Suppressor macrophage (primary cell): ENCODE measurements around the gene KNSTRN.
A peak's percentile ranks its signal among the peaks of the same experiment; 100 is the strongest.

Experiments
- DNase-seq, 4 experiments: peaks; one replicate each; pipeline ENCODE4 v3.0.0-alpha.2; 2020 to 2022

The KNSTRN gene

DNA sequence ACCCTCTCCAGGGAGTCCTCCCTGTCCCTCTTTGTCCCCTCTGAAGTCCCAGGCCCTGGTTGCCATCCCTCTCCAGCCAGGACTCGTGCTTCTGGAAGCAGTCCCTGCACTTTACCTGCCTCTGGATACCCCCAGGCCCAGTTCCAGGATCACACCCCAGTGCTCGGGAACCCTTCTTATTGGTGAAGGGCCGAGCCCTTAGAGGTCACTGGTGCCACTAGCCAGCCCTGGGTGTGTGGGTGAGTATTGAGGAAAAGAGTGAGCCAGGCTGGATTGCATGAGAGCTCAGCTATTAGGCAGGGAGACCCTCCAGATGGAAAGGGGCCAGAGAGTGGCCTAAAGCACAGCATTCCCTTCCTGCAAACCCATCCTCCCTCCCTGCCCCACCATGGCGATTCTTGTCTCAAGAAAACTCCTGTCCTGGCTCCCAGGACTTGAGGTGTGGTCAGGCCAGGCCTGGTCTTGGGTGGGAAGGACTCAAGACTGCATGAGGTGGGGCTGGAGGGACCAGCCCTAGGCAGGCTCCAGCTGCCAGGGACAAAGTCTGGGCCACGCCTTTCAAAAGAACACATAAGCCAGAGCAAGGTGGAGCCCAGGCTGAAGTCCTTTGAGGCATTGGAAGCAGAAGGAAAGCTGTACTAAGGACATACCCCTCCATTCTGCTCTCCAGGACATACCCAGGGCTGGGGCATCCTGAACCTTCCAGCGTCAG is 36.5 kb upstream of the KNSTRN start:
- no peak for DNase-seq

DNA sequence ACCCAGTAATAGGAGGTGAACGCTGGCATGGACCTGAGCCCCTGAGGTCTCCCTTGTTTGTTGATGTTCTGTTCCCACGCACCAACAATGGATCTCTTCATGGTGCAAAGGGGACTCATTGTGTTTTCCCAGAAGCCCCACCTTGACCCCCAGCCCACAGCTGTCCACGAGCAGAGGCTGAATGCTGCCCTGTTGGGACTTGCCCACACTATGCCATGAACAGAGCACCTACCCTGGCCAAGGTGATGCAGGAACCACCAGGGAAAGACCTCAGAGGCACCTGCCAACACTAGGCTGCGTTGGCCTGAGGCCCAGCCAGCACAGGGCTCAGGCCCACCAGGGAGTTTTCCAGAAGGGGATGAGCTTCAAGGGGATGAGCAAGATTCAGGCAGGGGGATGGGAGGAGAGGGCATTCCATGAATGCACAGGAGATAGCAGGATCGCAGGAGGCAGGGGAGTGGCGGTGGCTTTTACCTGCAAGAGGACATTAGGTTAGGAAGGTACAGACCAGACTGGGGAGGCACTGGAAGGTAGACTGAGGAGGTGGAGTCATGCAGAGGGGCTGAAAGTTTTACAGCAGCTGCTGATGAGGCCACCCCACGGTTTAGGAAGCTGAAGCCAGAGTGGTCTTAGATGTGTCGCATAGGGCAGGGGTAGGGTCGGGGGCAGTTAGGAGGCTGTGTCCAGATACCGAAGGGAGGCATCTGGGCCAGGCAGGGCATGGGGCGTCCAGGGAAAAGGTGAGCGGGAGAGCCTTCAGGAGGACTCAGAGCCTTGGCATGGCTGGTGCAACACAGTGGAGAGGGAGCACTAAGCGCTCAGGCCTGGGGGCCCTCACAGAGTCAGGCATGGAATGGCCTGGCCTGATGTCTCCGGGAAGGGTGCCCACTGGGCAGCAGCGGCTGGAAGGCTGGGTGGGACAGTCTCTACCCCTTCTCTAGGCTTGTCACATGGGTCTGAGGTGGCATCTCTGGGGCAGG is 35.7 kb upstream of the KNSTRN start:
- DNase-seq, result no peak

DNA sequence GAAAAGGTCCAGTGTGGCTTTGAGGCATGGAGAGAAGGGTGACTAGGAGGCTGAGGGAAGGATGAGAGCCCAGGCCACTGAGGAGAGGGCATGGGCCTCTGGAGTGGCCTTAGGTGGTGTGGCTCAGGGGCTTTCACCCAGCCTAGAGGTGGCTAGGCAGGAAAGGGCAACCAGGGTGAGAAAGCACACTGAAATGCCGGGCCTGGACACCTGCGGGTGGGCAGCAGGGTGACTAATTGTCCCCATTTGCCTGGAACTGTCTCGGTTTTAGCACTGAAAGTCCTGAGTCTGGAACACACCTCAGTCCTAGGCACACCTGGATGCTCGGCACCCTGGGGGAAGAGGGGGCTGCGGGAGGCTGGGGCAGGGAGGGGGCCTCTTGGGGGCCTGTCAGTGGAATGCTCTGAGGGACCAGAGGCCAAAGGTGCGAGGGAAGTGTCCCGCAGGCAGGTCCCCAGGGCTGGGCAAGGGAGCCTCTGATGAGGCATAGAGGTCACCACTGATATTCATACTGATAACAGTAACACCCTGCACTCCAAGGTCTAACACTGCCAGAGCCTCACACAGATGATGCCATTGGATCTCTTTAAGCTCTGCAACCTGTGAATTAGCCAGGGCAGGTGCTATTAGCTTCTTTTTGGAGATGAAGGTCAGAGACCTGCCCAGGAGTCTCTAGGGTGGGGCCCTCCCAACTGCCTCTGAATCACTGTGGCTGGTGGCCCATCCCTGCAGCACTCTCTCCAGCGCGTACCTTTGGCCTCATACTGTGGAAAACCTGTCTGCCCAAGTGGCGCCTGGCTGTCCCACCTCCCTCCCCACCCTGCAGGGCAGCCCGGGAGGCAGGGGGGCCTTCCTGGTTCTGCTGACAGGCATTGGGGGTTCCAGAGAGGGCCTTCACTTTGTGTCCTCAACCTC is 34.7 kb upstream of the KNSTRN start:
- DNase-seq, result no peak

DNA sequence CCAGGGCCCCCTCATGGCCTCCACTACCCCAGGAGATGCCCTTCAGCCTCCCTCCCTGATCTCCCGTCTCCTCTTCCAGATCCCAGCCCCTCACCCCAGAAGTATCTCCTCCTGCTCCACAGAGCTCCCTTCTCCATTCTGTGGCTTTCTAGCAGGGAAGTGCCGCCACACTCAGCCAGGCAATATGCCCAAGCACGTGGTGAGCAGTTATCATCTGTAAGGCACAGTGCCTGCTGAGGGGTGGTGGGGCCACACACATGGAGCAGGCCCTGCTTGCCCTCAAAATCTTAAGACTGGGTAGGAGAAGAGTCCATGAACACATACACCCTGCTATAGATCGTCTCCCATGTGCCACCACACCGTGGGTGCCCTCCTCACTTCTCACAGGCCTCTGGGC is 34.0 kb upstream of the KNSTRN start:
- DNase-seq, result no peak

DNA sequence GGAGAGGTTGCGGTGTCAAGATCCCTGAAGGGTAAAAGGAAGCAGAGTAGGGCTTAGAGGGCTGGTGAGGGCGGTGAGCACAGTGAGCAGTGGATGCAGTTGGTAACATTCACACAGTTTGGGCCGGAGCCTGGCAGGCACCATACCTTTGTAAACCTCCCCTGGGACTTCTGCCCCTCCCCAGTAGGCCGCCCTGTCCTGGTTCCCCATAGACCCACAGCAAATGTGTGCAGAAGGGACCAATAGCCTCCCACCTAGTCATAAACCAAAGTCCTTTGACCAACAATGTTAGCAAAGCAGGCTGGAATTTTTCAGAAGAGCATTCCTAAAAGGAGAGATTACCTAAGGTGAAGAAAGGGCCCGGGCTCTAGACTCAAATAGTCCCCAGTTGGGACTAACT is 33.4 kb upstream of the KNSTRN start:
- DNase-seq, result no peak

DNA sequence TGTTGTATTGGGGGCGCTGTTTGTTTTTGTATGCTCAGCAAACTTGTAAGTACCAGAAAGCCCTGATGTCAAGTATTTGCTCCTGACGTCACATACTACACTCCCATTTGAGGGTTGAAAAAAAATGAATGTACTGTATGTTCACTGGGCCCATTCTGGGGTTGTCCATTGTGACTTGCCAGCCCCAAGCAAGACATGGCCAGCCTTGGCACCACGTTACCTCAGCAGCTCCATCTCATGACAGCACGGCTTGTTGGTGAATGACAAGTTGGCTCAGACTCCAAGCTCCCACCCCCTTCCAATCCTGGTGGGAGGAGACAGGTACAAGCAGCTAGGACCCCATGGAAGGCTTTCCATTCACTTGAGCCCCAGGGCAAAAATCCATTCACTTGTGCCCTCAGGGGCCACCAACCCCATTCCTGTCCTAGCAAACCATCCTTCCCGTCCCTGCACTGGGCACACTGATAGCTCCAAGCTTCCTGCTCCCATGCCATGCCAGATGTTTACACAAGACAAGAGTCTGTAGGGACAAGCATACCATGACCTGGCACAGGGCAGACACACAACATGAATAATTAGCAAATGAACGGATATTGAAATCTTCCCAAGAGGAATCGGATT is 30.1 kb upstream of the KNSTRN start:
- DNase-seq, result no peak

DNA sequence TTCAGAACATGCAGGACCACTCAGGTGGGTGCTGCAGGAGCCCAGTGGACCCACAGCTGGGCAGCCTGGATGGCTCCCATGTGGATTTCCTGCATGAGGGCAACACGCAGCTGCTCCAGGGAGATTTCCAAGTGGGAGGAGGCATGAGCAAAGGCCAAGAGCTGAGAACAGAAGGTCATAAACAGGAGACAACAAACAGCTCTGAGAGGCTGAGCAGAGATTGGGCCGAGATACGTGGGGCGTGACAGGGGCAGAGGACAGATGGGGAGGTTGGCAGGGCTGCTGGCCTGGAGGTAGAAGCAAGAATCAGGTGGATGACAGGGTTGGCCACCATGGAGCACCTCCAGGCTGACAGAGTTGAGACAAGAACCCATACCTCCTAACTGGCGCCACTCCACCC is 28.8 kb upstream of the KNSTRN start:
- DNase-seq, result no peak

DNA sequence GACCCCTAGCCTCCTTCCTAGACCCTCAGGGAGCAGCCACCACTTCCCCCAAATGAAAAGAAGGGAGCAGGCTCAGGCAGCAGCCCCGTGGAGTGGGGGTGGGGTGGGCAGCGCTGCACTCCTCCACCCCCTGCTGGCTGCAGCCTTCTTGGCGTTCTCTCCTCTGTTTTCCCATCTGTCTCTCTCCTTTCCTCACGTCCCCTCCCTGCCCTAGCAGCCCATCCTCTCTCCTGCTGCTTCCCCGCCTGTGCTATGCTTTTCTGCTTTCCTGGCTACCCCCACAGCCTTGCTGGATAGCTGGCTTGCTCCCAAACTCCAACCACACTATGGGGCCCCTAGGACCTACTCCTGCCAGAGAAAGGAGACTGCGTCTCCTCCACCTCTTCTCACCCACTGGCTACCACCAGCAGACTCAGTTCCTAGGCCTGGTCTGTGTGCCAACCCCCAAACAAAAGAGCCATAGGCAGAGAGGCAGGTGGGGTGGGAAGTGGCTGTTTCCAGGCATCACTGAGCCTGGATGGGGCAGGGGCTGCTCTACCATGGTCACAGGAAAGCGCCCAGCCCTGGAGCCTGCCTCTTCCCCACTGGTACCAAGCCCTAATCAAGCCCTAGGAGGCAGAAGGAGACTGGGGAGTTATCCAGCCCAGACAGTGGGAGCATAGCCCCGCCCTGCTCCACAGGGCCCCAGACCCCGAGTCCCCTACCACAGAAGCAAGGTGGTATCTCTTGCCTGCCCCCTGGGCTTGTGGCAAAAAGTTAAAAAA is 27.9 kb upstream of the KNSTRN start:
- DNase-seq, result peak in 1 of 4 experiments; percentile 34

DNA sequence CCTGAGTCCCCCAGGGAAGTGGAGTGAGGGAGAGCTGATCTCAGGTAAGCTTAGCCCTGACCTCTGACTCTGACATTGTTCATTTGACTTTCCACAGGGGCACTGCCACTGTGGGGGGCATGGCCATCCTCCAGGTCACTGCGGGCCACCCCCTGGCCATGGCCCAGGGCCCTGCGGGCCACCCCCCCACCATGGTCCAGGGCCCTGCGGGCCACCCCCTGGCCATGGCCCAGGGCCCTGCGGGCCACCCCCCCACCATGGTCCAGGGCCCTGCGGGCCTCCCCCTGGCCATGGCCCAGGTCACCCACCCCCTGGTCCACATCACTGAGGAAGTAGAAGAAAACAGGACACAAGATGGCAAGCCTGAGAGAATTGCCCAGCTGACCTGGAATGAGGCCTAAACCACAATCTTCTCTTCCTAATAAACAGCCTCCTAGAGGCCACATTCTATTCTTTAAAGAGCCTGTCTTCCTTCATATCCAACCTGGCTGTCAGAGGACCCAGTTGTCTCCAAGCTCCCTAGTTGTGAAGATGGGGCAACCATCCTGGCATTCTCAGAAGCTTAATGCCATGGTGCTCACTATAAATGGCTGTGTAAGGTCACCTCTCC is 26.4 kb upstream of the KNSTRN start:
- no peak for DNase-seq

DNA sequence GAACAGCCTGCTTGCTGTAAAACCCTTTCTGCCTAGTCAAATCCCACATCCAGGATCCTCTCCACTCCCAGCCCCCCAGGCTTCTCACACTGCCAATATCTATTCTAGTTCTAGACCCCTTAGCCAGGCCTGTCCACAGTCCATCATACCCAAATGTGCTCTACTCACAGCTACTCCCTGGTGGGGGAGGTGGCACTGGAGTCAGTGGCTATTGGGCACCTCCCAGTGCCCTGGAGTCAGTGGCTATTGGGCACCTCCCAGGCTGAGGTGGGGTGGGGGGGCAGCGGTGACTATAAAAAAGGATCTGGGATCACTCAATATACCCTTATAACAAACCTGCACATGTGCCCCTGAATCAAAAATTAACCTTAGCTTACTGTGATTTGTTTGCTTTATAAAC is 25.3 kb upstream of the KNSTRN start:
- DNase-seq, result no peak

DNA sequence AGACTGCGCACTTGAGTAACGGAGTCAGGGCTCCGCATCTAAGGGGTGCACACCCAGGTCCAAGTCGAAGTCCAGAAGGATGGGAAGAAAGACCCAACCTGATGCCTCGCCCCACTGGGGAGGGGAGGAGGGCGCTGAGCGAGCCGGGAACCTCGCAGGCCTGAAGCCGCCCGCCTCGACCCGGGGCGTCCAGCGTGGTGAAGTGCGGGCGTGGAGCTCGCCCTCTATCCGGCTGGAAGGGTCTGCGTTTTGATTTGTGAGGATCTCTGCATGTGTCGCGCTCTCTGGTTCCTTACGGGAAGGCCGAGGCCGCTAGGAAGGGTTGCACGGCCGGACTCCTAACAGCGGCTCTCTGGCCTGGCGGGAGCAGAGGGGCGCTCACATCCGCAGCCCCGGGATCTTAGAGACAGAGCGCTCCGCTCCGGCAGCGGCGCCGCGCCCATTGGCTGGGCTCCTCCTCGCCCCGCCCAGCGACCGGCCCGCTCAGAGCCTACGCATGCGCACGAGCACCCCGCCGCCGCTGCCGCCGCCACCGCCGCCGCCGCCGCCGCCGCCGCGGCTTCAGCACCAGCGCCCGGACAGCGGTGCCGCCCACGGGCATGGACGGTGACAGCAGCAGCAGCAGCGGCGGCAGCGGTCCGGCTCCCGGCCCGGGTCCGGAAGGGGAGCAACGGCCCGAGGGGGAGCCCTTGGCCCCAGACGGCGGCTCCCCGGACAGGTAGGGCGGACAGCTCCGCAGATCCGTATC is 24.6 kb upstream of the KNSTRN start, which contains the start of gene DISP2:
TSS of gene DISP2 (plus strand) at position 497 of the 748 bp plus-strand sequence. CDS start at position 600, 103 bp downstream.
- peak; percentile 92 to 98 (median 96) for DNase-seq

DNA sequence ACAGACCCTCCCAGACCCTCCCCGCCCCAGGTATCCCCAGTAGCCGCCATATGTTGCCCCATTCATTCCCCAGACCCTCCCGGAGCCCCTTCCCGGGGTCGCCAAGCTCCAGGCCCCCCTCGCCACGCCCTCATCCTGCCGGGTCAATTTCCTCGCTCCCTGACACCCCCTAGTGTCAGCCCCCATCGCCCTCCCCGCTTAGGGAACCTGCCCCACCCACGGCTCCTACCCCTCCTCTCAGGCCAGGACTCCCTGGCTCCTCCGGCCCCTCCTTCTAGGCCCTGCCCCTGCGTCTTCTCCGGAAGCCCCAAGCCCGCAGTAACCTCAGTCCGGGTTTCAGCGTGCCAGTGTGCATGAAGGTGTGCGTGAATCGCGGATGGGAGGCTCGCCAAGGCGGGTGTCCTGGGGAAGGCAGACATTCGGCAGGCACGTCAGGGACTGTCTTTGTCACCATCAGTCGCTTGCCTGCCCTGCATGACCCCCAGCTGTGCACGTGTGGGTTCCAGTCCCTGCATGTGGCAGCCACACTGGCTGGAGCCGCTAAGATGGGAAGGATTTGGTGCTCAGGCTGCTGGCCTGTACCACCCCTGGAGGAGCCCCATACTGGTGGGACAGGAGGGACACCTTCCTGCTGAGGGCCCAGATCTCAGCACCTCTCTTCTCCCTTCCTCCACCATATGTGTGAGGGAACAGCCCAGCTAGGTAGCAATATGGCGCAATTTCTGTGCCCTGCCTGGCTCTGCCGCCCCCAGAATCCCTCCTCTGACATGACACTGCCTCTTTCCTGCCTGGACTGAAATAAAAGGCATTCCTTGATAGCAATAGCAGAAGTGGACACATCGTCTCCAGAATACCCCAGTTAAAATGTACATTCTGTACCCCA is 23.8 kb upstream of the KNSTRN start:
- DNase-seq, result no peak

DNA sequence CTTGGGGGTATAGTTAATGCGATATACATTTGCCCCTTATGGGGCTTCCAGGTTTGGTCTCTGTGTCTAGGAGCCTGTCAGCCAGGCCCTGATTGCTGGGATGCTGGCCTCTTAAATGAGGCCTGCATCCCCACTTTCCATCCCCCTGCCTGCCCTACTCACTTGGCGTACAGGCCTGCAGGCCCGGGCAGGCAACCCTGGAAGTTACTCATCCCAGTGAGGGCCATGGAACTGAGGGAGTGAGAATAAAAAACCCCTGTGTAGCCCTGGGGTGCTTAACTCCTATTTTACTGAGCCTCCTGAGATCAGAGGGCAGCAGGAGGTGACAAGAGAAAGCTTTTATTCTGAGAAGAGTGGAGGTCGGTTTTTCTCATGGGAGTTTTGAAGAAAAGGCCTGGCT is 22.5 kb upstream of the KNSTRN start:
- no peak for DNase-seq

DNA sequence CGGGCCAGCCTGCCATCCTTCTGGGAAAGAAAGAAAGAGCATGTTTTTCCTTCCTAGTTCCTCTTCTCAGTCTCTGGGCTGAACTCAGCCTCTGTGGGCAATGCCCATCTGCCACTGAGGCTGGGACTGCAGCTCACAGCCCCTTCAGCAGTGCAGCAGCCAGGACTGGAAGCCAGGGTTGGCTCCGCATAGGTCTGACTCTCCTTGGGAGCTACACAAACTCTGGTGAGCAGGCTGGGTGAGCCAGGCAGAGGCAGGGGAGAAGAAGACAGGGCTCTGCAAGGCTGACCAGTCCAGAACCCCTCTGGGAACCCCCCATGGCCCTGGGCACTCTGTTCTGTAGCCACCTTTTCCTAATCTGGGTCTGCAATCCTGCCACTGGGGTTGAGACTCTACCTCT is 20.9 kb upstream of the KNSTRN start:
- no peak for DNase-seq

DNA sequence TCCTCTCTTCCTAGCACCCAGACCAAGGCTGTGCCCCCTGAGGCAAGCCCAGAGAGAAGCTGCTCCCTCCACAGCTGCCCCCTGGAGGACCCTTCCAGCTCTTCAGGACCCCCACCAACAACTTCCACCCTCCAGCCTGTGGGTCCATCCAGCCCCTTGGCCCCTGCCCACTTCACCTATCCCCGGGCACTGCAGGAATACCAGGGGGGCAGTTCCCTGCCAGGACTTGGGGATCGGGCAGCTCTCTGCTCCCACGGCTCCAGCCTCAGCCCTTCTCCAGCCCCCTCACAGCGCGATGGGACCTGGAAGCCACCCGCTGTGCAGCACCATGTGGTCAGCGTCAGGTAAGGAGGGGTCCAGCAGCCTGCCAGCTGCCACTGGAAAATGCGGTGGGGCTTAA is 18.9 kb upstream of the KNSTRN start:
- no peak for DNase-seq

DNA sequence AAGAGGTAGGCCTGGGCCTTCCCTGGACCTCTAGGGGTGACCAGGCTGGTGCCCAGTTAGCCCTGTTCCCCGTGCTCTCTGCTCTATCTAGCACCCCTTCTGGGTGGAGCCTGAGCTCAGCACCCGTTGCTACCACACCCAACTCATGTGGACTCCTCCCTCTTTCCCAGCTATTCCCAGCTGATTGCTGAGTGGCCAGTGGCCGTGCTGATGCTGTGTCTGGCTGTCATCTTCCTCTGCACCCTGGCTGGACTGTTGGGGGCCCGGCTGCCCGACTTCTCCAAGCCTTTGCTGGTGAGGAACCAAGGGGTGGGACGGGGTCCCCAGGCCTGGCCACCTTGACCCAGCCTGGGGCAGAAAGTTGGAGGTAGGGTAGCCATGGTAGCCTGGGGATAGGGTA is 18.3 kb upstream of the KNSTRN start:
- no peak for DNase-seq

DNA sequence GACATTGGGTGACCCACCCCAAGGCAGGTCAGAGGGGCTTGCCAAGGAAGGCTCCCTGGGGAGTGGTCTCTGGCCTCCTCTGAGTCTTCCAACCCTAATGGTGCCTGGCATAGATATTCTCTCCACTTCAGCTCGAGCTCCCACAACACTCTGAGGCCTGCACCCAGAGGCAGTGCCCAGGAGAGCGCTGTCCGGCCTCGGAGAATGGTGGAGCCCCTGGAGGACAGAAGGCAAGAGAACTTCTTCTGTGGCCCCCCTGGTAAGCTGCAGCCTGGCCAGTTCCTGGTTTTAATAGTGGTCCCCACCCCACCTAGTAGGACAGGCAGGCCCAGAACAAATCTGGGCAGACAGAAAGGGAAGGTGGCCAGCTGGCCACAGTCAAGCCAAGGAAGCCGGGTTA is 17.5 kb upstream of the KNSTRN start:
- DNase-seq, result no peak

DNA sequence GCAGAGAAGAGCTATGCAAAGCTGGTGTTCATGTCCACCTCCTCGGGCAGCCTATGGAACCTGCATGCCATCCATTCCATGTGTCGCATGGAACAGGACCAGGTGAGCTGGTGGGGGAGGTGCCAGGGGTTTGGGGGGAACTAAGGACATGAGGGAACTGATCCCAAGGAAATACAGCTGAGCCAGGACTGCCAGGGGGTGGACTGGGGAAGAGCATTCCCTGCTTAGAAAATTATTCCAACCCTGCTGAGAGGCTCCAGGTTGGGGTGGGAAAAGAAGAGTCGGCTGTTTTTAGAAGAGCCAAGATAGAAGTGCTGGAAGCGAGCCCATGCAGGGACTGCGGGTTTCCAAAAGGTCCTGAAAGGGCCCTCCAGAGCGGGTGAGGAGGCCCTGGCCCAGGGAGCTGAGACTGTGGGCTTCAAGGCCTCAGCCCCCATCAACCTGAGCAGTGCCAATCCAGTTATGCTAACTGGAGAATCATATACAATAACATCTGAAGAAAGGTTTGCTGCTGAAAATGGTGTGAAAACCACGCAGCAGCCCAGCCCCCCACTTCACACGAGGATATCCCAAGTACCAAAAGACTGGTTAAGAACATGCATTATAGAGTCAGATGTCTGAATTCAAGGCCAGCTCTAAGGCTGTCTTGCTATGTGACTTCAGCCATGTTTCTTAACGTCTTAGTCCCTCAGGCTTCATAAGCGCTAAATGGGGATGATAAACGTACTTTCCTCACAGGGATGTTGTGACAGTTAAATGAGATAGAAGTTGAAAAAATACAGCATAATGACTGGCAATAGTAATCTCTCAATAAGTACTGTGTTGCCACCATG is 16.7 kb upstream of the KNSTRN start:
- no peak for DNase-seq
